ENCODE results near the gene BMERB1.
"Not testable (repeated sequence)": the region's sequence is repeated elsewhere in the genome, so short reads cannot be mapped to it uniquely, and the experiment has no call there.

The BMERB1 gene

DNA sequence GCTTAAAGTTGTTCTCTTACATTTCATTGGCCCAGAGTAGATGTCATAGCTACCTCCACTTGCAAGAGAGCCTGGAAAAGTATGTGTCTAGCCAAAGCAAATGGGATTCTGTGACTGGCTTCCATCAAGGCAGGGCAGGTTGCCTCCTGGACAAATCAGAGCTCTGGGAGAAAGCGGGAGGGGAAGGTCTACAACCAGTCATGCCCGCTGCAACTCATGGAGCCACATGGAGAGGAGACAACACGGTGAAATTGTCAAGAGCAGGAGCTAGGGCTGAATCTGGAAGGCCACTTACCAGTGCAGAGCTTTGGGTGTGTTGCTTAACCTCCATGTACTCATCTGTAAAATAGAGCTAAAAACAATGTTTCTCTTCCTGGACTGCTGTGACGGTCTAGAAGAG is 124.8 kb downstream of the BMERB1 start:
- no peak for ATAC-seq
- H3K9me3 Mint-ChIP-seq: peaks cover 3% of the 10 kb centered on the region
- H3K4me3 Mint-ChIP-seq: no peak overlapping the region
- H3K36me3 Mint-ChIP-seq: peaks cover 16% of the 10 kb centered on the region
- H3K27me3 Mint-ChIP-seq: no peaks in the 10 kb centered on the region
- H3K4me1 Mint-ChIP-seq: peaks cover 10% of the 10 kb centered on the region
- H3K27ac Mint-ChIP-seq: no peak overlapping the region

GRCh38 chr16:15564604-15565339 is 130.4 kb downstream of the BMERB1 start:
- H3K36me3 Mint-ChIP-seq: peaks cover 21% of the 10 kb centered on the region
- H3K27me3 Mint-ChIP-seq: no peaks in the 10 kb centered on the region
- H3K4me3 Mint-ChIP-seq: no peak overlapping the region
- H3K9me3 Mint-ChIP-seq: peaks cover 3% of the 10 kb centered on the region
- no peak for ATAC-seq
- peaks cover 10% of the 10 kb centered on the region for H3K4me1 Mint-ChIP-seq
- no peak overlapping the region for H3K27ac Mint-ChIP-seq

- peaks cover 17% of the 10 kb centered on the region for H3K36me3 Mint-ChIP-seq
Measured at GRCh38 chr16:15566095-15566494, 131.7 kb downstream of the BMERB1 start.

GRCh38 chr16:15567823-15568222 is 133.4 kb downstream of the BMERB1 start:
- Mint-ChIP-seq H3K36me3 (peaks cover 31% of the 10 kb centered on the region), H3K9me3 (peaks cover 9% of the 10 kb centered on the region), H3K4me1 (peaks cover 16% of the 10 kb centered on the region), H3K27me3 (no peaks in the 10 kb centered on the region), H3K4me3 (no peak overlapping the region), H3K27ac (no peak overlapping the region)
- ATAC-seq: no peak

More at GRCh38 chr16:15566095-15566494, 131.7 kb downstream of the BMERB1 start:
- Mint-ChIP-seq H3K27me3 (no peaks in the 10 kb centered on the region), H3K4me3 (no peak overlapping the region), H3K4me1 (peaks cover 10% of the 10 kb centered on the region), H3K27ac (no peak overlapping the region), H3K9me3 (peaks cover 3% of the 10 kb centered on the region)
- no peak for ATAC-seq

DNA sequence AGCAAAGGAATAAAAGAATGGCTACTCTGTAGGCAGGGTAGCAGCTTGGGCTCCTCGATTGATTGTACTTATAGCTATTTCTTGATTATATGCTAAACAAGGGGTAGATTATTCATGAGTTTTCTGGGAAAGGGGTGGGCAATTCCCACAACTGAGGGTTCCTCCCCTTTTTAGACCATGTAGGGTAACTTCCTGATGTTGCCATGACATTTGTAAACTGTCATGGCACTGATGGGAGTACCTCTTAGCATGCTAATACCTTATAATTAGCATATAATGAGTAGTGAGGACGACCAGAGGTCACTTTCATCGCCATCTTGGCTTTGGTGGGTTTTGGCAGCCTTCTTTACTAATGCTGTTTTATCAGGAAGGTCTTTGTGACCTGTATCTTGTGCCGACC is 136.3 kb downstream of the BMERB1 start:
- H3K9me3 Mint-ChIP-seq, H3K4me3 Mint-ChIP-seq, ATAC-seq, H3K4me1 Mint-ChIP-seq, H3K27me3 Mint-ChIP-seq, H3K27ac Mint-ChIP-seq: not testable (repeated sequence)
- peaks cover 40% of the 10 kb centered on the region for H3K36me3 Mint-ChIP-seq

DNA sequence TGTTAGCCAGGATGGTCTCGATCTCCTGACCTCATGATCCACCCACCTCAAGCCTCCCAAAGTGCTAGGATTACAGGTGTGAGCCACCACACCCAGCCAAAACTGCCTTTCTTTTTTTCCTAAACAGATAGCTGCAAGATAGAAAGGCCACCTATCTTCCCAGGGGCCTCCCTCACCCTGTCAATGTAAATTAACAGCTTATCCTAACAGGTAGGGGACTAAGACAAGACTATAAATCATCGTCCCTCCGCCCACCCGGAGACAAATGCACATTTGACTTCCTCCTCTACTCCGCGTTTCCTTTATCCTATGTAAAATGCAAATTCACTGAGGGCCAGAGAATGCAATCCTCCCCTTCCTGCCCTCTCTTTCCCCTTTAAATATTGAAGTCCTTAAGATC is 137.2 kb downstream of the BMERB1 start:
- Mint-ChIP-seq H3K27me3 (no peaks in the 10 kb centered on the region), H3K4me1 (peaks cover 6% of the 10 kb centered on the region), H3K36me3 (peaks cover 41% of the 10 kb centered on the region), H3K9me3 (peaks cover 7% of the 10 kb centered on the region), H3K4me3 (no peak overlapping the region), H3K27ac (no peak overlapping the region)
- ATAC-seq: no peak

- Mint-ChIP-seq H3K4me3 (no peak overlapping the region), H3K36me3 (peaks cover 50% of the 10 kb centered on the region)
Measured at GRCh38 chr16:15572329-15573001, 138.1 kb downstream of the BMERB1 start.

DNA sequence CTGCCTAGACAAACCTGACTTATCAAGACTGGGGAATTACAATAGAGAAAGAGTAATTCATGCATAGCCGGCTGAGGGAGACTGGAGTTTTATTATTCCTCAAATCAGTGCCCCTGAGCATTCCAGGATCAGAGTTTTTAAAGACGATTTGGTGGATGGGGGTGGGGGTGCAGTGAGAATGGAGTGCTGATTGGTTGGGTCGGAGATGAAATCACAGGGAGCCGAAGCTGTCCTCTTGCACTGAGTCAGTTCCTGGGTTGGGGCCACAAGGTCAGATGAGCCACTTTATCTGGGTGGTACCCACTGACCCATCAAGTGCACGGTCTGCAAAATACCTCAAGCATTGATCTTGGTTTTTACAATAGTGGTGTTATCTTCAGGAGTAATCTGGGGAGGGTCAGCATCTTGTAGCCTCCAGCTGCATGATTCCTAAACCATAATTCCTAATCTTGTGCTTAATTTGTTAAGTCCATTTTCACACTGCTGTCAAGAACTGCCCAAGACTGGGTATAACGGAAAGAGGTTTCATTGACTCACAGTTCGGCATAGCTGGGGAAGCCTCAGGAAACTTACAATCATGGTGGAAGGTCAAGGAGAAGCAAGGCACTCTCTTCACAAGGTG is 139.0 kb downstream of the BMERB1 start:
- peaks cover 6% of the 10 kb centered on the region for H3K4me1 Mint-ChIP-seq
- peaks cover 59% of the 10 kb centered on the region for H3K36me3 Mint-ChIP-seq
- no peak overlapping the region for H3K4me3 Mint-ChIP-seq
- peaks cover 14% of the 10 kb centered on the region for H3K9me3 Mint-ChIP-seq
- no peak for ATAC-seq
- H3K27ac Mint-ChIP-seq: no peak overlapping the region
- no peaks in the 10 kb centered on the region for H3K27me3 Mint-ChIP-seq

More at GRCh38 chr16:15572329-15573001, 138.1 kb downstream of the BMERB1 start:
- Mint-ChIP-seq H3K4me1 (peaks cover 6% of the 10 kb centered on the region), H3K27ac (no peak overlapping the region), H3K27me3 (no peaks in the 10 kb centered on the region), H3K9me3 (peaks cover 13% of the 10 kb centered on the region)
- no peak for ATAC-seq

- not testable (repeated sequence) for H3K4me1 Mint-ChIP-seq, H3K27me3 Mint-ChIP-seq, ATAC-seq, H3K27ac Mint-ChIP-seq, H3K4me3 Mint-ChIP-seq
- peaks cover 14% of the 10 kb centered on the region for H3K9me3 Mint-ChIP-seq
- H3K36me3 Mint-ChIP-seq: peaks cover 56% of the 10 kb centered on the region
Measured at GRCh38 chr16:15573896-15574613, 139.7 kb downstream of the BMERB1 start.

GRCh38 chr16:15574614-15574948 is 140.2 kb downstream of the BMERB1 start:
- Mint-ChIP-seq H3K4me3 (no peak overlapping the region), H3K27me3 (no peaks in the 10 kb centered on the region), H3K9me3 (peaks cover 14% of the 10 kb centered on the region), H3K27ac (no peak overlapping the region), H3K36me3 (peaks cover 51% of the 10 kb centered on the region), H3K4me1 (peaks cover 6% of the 10 kb centered on the region)
- ATAC-seq: no peak

DNA sequence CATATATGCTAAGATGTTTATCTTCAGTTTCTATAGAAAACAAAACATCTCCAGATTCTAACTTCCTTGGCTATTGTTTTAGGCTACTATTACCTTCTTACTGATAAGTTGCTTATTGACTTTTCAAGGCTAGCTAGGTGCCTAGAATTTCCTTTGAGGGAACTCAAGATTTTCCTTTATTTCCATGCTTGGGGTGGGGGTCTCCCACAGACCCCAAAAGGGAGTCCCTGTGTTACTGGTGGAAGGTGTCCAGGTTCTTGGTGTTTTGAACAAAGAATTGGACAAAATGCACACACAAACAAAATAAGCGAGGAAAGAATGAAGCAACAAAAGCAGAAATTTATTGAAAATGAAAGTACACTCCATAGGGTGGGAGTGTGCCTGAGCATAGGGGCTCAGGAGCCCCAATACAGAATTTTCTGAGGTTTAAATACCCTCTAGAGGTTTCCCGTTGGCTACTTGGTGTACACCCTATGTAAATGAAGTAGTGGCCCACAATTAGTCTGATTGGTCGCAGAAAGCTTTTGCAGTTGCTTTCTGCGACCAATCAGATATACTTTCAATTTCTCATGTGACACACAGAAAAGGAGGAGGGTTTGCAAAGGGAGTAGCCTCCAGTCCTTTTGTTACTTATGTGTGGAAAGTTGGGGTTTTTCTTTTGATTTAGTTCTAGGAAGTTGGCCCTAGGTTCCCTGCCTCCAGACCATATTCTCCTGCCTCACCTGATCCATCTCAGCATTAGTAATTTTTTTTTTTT is 141.1 kb downstream of the BMERB1 start:
- Mint-ChIP-seq H3K4me1 (peaks cover 6% of the 10 kb centered on the region), H3K9me3 (peaks cover 14% of the 10 kb centered on the region), H3K27me3 (no peaks in the 10 kb centered on the region), H3K27ac (no peak overlapping the region), H3K4me3 (no peak overlapping the region), H3K36me3 (peaks cover 51% of the 10 kb centered on the region)
- ATAC-seq: no peak

DNA sequence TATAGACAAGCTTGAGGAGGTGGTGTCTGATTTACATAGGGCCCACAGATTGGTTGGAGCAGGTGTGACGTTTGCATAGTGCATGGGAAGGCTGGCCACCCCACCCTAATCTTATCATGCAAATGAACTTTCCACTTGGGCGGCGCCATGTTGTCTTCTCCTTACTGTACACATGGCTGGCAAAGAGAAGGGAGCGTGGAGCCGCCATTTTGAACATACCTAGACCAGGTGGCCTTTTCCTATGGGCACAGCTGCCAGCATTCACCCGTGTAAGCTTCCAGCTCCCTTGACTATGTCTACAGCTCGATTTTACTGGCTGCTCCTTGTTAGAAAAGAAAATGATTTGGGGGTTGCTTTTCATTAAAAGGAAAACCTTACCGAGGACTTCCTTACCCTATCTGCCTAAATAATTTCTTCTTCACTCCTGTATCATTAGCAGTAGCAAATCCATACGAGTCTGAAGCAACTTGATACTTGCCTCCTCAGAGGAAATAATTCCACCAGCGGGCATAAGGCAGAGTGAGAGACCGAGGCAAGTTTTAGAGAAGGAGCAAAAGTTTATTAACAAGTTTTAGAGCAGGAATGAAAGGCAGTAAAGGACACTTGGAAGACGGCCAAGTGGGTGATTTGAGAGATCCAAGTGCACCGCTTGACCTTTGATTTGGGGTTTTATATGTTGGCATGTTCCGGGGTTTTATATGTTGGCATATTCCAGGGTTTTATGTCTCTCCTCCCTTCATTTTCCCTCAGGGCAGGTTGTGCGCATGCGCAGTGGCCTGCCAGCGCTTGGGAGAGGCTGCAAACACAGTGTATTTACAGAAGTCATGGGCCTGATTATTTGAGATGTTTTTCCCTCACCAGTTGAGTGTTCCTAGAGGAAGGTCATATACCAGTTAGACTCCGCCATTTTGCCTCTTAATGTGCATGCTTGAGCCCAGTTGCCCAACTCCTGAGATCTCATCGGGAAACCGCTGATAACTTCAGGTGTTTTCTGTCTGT is 142.9 kb downstream of the BMERB1 start:
- Mint-ChIP-seq H3K4me1 (peaks cover 12% of the 10 kb centered on the region), H3K27ac (no peak overlapping the region)

DNA sequence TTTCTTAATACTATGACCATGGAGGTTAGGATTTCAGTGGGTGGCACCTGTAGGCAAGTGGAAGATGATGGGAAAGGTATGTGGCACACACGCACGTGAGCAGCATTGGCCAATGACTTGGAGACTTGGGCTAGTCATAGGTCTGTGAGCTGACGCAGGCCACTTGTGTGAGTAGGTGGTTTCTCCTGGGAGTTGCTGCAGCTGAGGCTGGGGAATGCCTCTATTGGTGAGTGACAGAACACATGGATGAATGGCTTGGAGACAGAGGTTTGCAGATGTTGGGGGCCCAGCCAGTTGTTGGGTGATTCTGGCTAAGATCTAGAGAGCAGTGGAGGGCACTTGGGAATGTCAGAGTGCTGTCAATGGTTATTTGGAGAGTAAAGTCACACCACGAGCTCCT is 144.4 kb downstream of the BMERB1 start:
- Mint-ChIP-seq H3K27me3 (no peaks in the 10 kb centered on the region), H3K27ac (no peak overlapping the region), H3K4me3 (no peak overlapping the region), H3K4me1 (peaks cover 6% of the 10 kb centered on the region), H3K9me3 (peaks cover 8% of the 10 kb centered on the region), H3K36me3 (peaks cover 43% of the 10 kb centered on the region)
- no peak for ATAC-seq

More for the DNA sequence above, 142.9 kb downstream of the BMERB1 start:
- H3K36me3 Mint-ChIP-seq: peaks cover 53% of the 10 kb centered on the region
- peaks cover 14% of the 10 kb centered on the region for H3K9me3 Mint-ChIP-seq
- no peaks in the 10 kb centered on the region for H3K27me3 Mint-ChIP-seq
- H3K4me3 Mint-ChIP-seq: no peak overlapping the region
- no peak for ATAC-seq
